ENCODE data around the gene ZC3H6. TPM values are rescaled to one million over a fixed set of nuclear protein-coding genes. Genes with fewer than 3 reads are reported as not detected.

The ZC3H6 gene
- total and polyA plus RNA-seq, 12 donors, result 0.83 to 29.5 (median 25.0) TPM

DNA sequence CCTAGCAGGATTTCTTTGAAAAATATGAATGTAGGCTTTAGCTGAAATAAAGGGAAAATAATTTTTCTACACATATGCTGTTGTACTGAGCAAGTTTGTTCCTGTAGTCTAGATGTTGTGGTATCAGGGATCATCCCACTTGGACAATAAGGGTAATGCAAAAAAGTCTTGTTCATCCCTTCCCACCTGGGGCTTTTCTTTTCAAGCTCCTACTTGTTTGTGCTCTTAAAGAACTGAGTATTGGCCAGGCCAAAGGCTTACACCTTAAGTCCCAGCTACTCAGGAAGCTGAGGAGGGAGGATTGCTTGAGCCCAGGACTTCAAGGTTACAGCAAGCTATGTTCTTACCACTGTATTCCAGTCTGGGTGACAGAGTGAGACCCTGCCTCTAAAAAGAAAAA, 35.5 kb downstream of the ZC3H6 start:
- H3K4me1 ChIP-seq, result no peaks in the 10 kb centered on the region
- H3K36me3 ChIP-seq, result peaks cover 0 to 97% (median 12%) of the 10 kb centered on the region in 9 donors
- TF ChIP-seq, protein P1, sequence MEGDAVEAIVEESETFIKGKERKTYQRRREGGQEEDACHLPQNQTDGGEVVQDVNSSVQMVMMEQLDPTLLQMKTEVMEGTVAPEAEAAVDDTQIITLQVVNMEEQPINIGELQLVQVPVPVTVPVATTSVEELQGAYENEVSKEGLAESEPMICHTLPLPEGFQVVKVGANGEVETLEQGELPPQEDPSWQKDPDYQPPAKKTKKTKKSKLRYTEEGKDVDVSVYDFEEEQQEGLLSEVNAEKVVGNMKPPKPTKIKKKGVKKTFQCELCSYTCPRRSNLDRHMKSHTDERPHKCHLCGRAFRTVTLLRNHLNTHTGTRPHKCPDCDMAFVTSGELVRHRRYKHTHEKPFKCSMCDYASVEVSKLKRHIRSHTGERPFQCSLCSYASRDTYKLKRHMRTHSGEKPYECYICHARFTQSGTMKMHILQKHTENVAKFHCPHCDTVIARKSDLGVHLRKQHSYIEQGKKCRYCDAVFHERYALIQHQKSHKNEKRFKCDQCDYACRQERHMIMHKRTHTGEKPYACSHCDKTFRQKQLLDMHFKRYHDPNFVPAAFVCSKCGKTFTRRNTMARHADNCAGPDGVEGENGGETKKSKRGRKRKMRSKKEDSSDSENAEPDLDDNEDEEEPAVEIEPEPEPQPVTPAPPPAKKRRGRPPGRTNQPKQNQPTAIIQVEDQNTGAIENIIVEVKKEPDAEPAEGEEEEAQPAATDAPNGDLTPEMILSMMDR (IDR thresholded peaks at IDR 0.05), result no peak
- no peak overlapping the region for H3K4me3 ChIP-seq
- H3K9me3 ChIP-seq, result no peaks in the 10 kb centered on the region
- no peaks in the 10 kb centered on the region for H3K27me3 ChIP-seq
- intact Hi-C loops (cut with DNase I), result loop anchor here in 1 of 10 donors (10.0 kb wide), 1 partner anchor 56 kb away; the partner anchor contains the start of gene ZC3H8
- DNase-seq, result no peak
- H3K27ac ChIP-seq, result no peak overlapping the region
- no peak for ATAC-seq

DNA sequence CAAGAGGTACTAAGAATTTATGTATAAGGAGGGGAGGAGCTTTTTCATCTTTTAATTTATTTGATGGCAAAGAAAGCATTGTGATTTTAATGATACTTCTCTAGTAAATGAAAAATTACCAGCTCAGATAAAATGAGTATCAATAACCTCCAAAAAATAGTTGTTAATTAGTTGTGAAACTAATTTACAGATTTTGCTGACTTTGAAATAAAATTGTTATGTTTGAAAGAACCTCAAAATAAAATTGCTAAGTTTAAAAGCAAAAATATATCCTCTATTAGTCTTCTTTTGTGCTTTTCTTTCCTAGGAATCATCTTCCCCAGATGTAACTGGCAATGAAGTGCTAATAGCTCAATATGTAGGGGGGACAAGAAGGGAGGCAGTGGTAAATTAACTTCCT, 36.5 kb downstream of the ZC3H6 start:
- intact Hi-C loops (cut with DNase I), result loop anchor here in 1 of 10 donors (10.0 kb wide), 1 partner anchor 57 kb away; the partner anchor contains the start of gene ZC3H8
- Histone ChIP-seq H3K4me3 (no peak overlapping the region), H3K9me3 (no peaks in the 10 kb centered on the region), H3K27ac (no peak overlapping the region), H3K36me3 (peaks cover 0 to 97% (median 8%) of the 10 kb centered on the region in 9 donors), H3K27me3 (no peaks in the 10 kb centered on the region), H3K4me1 (no peaks in the 10 kb centered on the region)
- TF ChIP-seq, protein P1 (IDR thresholded peaks at IDR 0.05), result no peak
- ATAC-seq (no peak), DNase-seq (no peak)

DNA sequence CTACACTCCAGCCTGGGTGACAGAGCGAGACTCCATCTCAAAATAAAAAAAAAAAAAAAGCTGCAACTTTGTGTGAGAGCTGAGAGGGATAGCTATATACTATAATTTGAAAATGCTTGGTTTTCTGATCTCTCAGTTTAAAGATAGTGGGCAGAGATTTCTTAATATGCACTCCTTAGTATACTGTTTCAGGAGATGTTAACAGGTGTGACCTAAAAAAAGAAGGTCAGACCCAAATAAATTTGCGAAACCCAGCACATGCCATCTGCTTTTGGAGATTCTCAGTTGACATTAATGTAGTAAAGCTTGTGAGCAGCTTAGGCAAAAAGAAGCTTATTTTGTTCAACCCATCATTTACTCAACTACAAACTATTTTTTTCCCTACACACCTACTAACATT, 37.4 kb downstream of the ZC3H6 start:
- Histone ChIP-seq H3K4me3 (no peak overlapping the region), H3K27me3 (no peaks in the 10 kb centered on the region), H3K36me3 (peaks cover 0 to 97% (median 8%) of the 10 kb centered on the region in 9 donors), H3K4me1 (no peaks in the 10 kb centered on the region), H3K9me3 (no peaks in the 10 kb centered on the region), H3K27ac (no peak overlapping the region)
- 99 to 100% methylated on average over 2 of the region's 2 CpGs for WGBS, 2 donors
- ATAC-seq (no peak), DNase-seq (no peak)
- TF ChIP-seq, protein P1 (IDR thresholded peaks at IDR 0.05), result no peak
- intact Hi-C loops (cut with DNase I), result loop anchor here in 1 of 10 donors (10.0 kb wide), 1 partner anchor 58 kb away; the partner anchor contains the start of gene ZC3H8

DNA sequence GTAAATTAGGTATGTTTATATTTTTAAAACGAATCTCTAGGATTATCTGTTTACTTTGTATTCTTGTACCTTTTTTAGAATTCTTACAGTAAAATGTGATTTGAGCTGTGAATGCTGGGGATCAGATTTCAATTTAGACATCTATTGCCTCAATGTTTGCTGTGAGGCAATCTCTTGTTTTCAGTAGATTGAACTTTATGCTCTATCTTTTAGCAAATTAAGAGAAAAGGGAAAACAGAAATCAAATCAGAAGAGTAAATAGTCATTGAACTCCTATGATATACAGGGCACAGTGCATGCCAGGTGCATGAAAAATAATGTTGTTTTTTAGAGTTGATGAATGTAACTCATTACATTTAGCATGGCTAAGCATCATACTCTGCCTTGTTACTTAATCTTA, 39.5 kb downstream of the ZC3H6 start:
- Histone ChIP-seq H3K4me3 (no peak overlapping the region), H3K4me1 (no peaks in the 10 kb centered on the region), H3K36me3 (peaks cover 0 to 97% (median 10%) of the 10 kb centered on the region in 9 donors), H3K9me3 (no peaks in the 10 kb centered on the region), H3K27ac (no peak overlapping the region), H3K27me3 (no peaks in the 10 kb centered on the region)
- DNase-seq, result no peak
- ATAC-seq, result no peak
- intact Hi-C loops (cut with DNase I), result loop anchor here in 1 of 10 donors (10.0 kb wide), 1 partner anchor 60 kb away; the partner anchor contains the start of gene ZC3H8
- 71 to 88% methylated on average over 1 of the region's 1 CpG for WGBS, 2 donors
- TF ChIP-seq, protein P1 (IDR thresholded peaks at IDR 0.05), result no peak

All from heart right ventricle (tissue), 16 donors.